Skeletal muscle satellite cell (primary cell): ENCODE data around the gene LANCL2.
"Not testable (repeated sequence)": the region's sequence is repeated elsewhere in the genome, so short reads cannot be mapped to it uniquely, and the experiment has no call there.

Source experiments
- H3K27me3 ChIP-seq: 2 replicates; pipeline ENCODE4 v1.7.0; 2013; ENCODE audit warnings: low read length; ENCODE audit not compliant: control insufficient read depth, insufficient read depth
- H3K36me3 ChIP-seq: 2 replicates; pipeline ENCODE4 v1.7.0; 2013; ENCODE audit warnings: mild to moderate bottlenecking, control low read depth, low read length; ENCODE audit not compliant: insufficient read depth
- H3K4me1 ChIP-seq: 2 replicates; pipeline ENCODE4 v1.7.0; 2013; ENCODE audit warnings: low read length; ENCODE audit not compliant: control insufficient read depth, insufficient read depth
- H3K4me2 ChIP-seq: 2 replicates; pipeline ENCODE4 v1.7.0; 2013; ENCODE audit warnings: mild to moderate bottlenecking, low read length
- H3K4me3 ChIP-seq: 2 replicates; pipeline ENCODE4 v1.7.0; 2013; ENCODE audit warnings: low read length
- H3K9ac ChIP-seq: 2 replicates; pipeline ENCODE4 v1.7.0; 2013; ENCODE audit warnings: mild to moderate bottlenecking, low read depth, low read length, moderate library complexity
- H3K9me3 ChIP-seq: replicated peaks from 2 replicates; pipeline ENCODE4 v1.7.0; 2013; ENCODE audit warnings: mild to moderate bottlenecking, control low read depth, low read length

The LANCL2 gene

DNA sequence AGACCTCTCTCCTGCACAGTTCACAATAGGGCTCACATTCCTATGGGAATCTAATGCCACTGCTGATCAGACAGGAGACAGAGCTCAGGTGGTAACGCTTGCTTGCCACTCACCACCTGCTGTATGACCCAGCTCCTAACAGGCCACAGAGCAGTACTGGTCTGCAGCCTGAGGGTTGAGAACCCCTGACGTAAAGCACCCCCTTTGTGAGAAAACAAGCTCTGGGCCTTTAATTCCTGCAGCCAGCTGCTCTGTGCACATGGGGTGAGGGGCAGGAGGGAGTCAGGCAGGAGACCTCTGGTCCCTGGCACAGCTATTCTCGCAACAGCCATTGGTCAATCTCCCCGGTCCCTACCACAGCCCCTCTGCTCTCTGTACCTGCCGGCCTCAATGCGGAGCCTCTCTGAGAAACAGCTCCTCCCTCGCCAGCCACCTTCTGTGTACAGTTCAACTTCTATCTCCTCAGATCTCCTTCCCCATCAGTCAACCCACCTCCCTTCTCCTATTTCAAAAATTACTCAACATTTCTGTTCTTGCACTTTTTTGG lies 102.0 kb downstream of the LANCL2 start:
- no peak overlapping the region for H3K4me2 ChIP-seq
- H3K9ac ChIP-seq = no peak overlapping the region
- no peaks in the 10 kb centered on the region for H3K9me3 ChIP-seq
- no peaks in the 10 kb centered on the region for H3K27me3 ChIP-seq
- H3K4me1 ChIP-seq = no peaks in the 10 kb centered on the region
- H3K36me3 ChIP-seq = peaks cover 34% of the 10 kb centered on the region
- H3K4me3 ChIP-seq = no peak overlapping the region

DNA sequence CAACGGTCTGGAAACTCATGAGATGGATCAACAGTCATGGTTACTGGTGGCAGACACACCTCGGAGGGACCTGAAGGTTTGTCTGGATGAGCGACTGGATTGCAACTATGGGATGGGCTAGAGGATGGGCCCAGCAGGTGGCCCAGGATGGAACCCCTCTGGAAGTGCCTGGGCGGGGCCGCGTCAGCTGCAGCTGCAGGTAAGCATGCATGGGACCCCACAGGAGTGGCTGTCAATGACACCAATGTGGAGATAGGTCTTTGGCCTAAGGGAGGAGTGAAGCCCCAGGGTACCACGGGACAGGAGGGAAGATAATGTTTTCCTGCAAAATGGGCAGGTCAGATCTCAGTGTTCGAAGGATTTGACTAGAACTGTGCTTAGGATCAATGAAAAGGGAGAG lies 103.4 kb downstream of the LANCL2 start:
- no peaks in the 10 kb centered on the region for H3K9me3 ChIP-seq
- H3K36me3 ChIP-seq = peaks cover 34% of the 10 kb centered on the region
- H3K4me2 ChIP-seq = no peak overlapping the region
- no peaks in the 10 kb centered on the region for H3K4me1 ChIP-seq
- no peak overlapping the region for H3K9ac ChIP-seq
- H3K27me3 ChIP-seq = no peaks in the 10 kb centered on the region
- no peak overlapping the region for H3K4me3 ChIP-seq

DNA sequence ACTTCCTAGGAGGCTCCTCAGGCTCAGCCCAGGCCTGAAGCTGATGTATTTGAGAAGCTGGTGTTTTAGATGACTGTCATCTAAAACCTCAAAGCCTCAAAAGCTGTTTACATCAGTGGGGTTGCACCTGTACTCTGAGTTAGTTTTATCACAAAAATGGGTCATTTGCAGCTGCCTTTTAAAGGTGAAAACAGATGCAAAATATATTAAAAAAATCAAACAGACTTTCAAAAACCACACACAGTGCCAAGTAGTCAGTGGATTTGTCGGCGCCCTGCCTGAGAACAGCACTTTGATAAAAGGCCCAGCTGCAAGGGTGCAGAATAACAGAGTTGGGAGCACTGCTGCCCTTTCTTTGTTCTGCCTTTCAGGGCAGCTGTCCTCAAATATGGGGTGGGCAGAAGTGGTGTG lies 104.1 kb downstream of the LANCL2 start:
- peaks cover 26% of the 10 kb centered on the region for H3K36me3 ChIP-seq
- no peak overlapping the region for H3K4me2 ChIP-seq
- H3K9ac ChIP-seq = no peak overlapping the region
- H3K9me3 ChIP-seq = no peaks in the 10 kb centered on the region
- H3K27me3 ChIP-seq = no peaks in the 10 kb centered on the region
- H3K4me1 ChIP-seq = no peaks in the 10 kb centered on the region
- no peak overlapping the region for H3K4me3 ChIP-seq

DNA sequence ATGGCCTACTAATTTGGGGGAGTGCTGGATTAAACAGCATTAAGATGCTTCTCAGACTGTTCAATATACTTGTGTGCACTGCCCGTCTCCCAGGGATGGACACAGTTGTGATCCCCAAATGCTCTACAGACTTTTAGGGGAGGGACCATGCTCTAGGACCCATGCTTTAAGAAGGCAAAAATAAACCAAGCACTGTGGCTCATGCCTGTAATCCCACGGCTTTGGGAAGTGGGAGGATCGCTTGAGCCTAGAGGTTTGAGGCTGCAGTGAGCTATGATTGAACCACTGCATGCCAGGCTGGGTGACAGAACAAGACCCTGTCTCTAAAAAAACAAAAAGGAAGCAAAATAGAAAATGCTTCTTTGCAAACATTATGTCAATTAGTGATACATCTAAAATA lies 104.6 kb downstream of the LANCL2 start:
- H3K4me1 ChIP-seq = no peaks in the 10 kb centered on the region

DNA sequence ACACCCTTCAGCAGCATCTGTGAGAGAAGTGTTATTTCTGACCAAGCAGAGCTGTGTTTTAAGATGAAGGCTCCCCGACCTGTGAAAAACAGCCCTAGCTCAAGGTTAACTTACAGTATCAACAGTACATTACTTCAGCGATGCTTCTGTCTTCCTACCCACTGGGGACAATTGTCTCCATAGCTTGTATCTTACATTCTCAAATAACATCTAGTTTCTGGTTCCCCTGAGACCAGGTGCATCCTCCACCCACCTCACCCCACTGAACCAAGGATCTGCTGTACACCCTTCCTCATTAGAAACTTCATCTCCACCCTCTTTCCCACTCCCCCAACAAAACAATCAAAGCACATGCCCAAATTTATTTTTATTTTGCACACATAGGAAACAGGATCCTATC lies 105.1 kb downstream of the LANCL2 start:
- no peak overlapping the region for H3K9ac ChIP-seq
- H3K4me3 ChIP-seq = no peak overlapping the region
- H3K36me3 ChIP-seq = peaks cover 17% of the 10 kb centered on the region
- no peaks in the 10 kb centered on the region for H3K27me3 ChIP-seq
- no peaks in the 10 kb centered on the region for H3K9me3 ChIP-seq
- no peak overlapping the region for H3K4me2 ChIP-seq
- H3K4me1 ChIP-seq = peaks cover 2% of the 10 kb centered on the region

More for the DNA sequence above, 104.6 kb downstream of the LANCL2 start:
- Histone ChIP-seq H3K36me3 (peaks cover 21% of the 10 kb centered on the region), H3K9ac (no peak overlapping the region), H3K27me3 (no peaks in the 10 kb centered on the region), H3K4me2 (no peak overlapping the region), H3K4me3 (no peak overlapping the region), H3K9me3 (no peaks in the 10 kb centered on the region)

DNA sequence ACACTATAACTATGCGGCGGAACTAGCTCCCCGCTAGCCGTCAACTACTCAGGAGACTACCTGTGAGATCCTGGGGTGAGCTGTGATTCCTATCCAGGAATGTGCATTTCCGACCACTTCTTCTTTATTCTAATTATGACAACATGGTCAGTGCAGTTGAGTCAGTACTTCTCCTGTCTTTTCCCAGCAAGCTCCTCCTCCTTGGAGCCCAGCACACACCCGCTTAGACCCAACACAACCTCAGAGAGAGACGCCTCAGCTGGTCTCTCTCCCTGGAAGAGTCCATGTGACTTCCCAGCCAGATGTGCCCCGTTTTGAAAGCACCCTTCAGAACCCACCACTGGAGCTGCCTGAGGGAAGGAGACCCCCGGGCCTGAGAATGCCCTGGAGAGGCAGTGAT lies 106.5 kb downstream of the LANCL2 start:
- not testable (repeated sequence) for H3K4me3 ChIP-seq, H3K4me2 ChIP-seq, H3K9ac ChIP-seq, H3K27me3 ChIP-seq, H3K9me3 ChIP-seq
- H3K36me3 ChIP-seq = peaks cover 14% of the 10 kb centered on the region
- H3K4me1 ChIP-seq = peaks cover 15% of the 10 kb centered on the region

DNA sequence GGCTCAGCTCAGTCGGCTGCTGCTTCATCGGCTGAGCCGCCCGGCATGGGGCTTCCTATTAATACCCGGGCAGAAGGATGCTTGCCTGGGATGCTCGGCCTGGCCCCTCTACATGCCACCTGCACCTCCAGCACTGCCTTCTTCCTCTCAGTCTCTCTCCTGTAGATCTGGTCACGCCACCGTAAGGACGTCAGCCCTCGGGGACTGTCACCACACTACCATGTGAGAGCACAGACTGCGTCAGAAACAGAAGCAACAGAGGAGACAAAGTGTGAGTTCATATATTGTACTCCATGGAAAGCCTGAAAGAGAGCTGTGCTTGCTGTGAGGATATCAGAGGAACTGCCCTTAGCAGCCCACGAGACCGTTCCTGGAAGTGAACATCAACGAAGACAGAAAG lies 107.3 kb downstream of the LANCL2 start:
- H3K4me3 ChIP-seq, H3K4me2 ChIP-seq, H3K27me3 ChIP-seq, H3K9me3 ChIP-seq, H3K9ac ChIP-seq: not testable (repeated sequence)
- Histone ChIP-seq H3K36me3 (peaks cover 16% of the 10 kb centered on the region), H3K4me1 (peaks cover 24% of the 10 kb centered on the region)

DNA sequence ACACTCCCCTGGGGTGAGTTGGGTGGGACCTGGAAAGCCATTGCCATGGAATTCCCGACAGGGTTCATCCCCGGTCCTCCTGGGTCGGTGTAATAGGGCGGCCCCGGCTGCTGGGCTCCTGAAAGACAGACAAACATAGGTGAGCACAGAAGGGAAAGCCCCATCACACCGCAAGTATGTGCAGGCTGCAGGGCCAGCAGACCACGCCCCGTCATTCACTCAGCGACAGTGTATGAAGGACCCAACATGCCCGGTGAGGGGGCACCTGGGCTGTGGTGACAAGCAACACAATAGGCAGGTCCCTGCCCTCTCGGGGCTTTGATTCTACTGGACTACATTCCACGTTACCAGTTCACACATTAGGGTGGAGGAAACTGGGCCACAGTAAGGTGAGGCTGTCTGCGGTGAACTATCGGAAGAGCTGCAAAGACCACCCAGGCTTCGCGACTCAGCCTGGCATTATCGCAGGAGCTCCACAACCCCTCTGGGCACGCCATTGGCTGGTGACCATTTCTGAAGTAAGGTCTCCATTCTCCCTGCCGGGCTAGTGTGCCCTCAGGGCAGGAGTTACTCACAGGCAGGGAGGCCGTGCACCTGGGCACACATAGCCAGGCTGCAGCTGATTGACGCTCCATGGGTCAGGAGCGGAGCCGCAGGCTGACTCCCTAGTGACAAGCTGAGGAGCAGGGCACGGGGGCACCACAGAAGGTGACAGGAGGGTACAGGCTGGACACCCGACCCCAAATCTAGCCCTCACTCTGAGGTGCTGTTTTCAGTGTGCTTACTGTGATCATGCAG lies 108.0 kb downstream of the LANCL2 start:
- H3K36me3 ChIP-seq = peaks cover 13% of the 10 kb centered on the region
- no peaks in the 10 kb centered on the region for H3K9me3 ChIP-seq
- no peak overlapping the region for H3K4me3 ChIP-seq
- no peak overlapping the region for H3K9ac ChIP-seq
- H3K27me3 ChIP-seq = no peaks in the 10 kb centered on the region
- no peak overlapping the region for H3K4me2 ChIP-seq
- peaks cover 30% of the 10 kb centered on the region for H3K4me1 ChIP-seq

DNA sequence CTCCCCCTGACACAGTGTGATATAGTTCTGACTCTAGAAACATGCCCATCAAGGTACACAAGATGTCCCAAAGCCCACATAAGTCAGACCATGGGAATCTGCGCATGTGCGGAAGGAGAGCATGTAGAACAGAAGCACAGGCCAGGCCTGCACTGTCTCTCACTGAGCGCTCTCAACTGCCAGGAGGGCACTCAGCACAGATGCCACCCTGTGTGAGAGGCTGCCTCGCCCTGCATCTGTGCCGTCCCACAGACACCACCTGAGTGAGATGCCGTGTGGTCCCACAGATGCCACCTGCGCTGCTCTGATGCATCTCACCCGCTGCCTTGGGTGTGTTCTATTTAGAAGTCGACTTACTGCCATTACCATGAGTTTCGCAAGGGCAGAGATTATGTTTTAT lies 108.8 kb downstream of the LANCL2 start:
- no peak overlapping the region for H3K4me2 ChIP-seq
- peaks cover 38% of the 10 kb centered on the region for H3K4me1 ChIP-seq
- H3K27me3 ChIP-seq = no peaks in the 10 kb centered on the region
- peaks cover 7% of the 10 kb centered on the region for H3K36me3 ChIP-seq
- no peaks in the 10 kb centered on the region for H3K9me3 ChIP-seq
- H3K4me3 ChIP-seq = no peak overlapping the region
- no peak overlapping the region for H3K9ac ChIP-seq

DNA sequence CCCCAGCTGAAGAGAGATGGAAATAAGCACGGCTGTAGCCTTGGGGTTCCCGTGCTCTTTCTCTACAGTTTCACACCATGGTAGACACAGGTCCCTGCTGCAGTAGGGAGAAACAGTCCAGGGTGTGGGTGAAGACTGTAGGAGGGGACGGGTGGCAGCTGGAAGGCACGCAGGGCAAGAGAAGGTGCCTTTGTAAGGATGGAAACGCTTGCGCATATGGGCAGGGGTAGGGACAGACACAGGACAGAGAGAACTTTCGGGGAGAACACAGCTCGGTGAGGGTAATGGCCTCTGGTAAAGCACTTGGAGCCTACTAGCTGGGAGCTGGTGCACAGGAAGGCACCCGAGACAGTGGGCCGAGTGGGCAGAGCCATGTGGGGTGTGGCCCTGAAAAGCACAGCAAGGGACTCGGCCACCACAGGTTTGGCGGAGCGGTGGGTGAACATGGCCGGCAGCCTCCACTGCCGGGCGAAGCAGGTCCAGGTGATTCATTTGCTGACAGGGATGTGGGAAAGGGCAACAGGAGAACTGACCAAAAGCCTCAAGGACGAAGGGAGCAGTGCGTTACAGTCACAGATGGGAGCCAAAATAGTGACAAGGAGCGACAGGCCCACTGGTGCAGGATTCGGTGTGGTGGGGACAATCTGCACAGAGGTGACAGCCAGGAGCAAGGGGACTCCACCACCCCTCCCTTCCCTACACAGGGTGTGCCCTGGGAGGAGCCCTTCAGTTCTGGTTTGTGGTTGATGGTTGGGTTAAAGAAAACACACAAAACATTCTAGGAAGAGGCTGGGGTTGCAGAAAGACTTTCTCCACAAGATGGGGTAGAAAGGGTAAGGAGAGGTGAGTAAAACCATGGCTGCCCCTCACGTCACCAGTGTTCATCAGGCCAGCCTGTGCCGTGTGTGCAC lies 110.1 kb downstream of the LANCL2 start:
- H3K4me3 ChIP-seq = no peak overlapping the region
- no peaks in the 10 kb centered on the region for H3K9me3 ChIP-seq
- no peaks in the 10 kb centered on the region for H3K27me3 ChIP-seq
- no peak overlapping the region for H3K9ac ChIP-seq
- H3K4me1 ChIP-seq = peaks cover 38% of the 10 kb centered on the region
- peaks cover 7% of the 10 kb centered on the region for H3K36me3 ChIP-seq
- peak overlapping the region; percentile 12 for H3K4me2 ChIP-seq
